Natural killer cell (primary cell): Measurements from ENCODE around the gene MAP1A. TPM values are rescaled to one million over a fixed set of nuclear protein-coding genes. Genes with fewer than 3 reads are reported as not detected.

ENCODE experiments used
- ATAC-seq, 3 donors: fragments of 150-1000 bp in 2 of 3; fragments of 200-7000 bp in 1 of 3; cut with Tn5 transposase; 1 replicate in 1 of 3; 2 replicates in 2 of 3; pipeline ENCODE4 v1.10.0; 2021; ENCODE audit warnings: mild to moderate bottlenecking in 2 of 3, moderate library complexity in 2 of 3
- DNase-seq, 2 donors: peaks; one replicate each; pipeline versions ENCODE4 v3.0.0 to v3.0.0-alpha.2; 2013 to 2021; ENCODE audit warnings: mixed read lengths in 1 of 2
- H3K27ac ChIP-seq: one replicate; pipeline ENCODE4 v1.5.1; 2013; ENCODE audit warnings: mild to moderate bottlenecking, low read length
- H3K27me3 ChIP-seq: one replicate; pipeline ENCODE4 v1.6.1; 2013; ENCODE audit warnings: low read length; ENCODE audit not compliant: control insufficient read depth, insufficient read depth
- H3K36me3 ChIP-seq: one replicate; pipeline ENCODE4 v1.6.1; 2013; ENCODE audit warnings: low read length; ENCODE audit not compliant: control insufficient read depth, insufficient read depth
- H3K4me1 ChIP-seq: one replicate; pipeline ENCODE4 v1.6.1; 2013; ENCODE audit warnings: low read length; ENCODE audit not compliant: control insufficient read depth, insufficient read depth
- H3K4me3 ChIP-seq: one replicate; pipeline ENCODE4 v1.5.1; 2013; ENCODE audit warnings: low read length
- H3K9me3 ChIP-seq: one replicate; pipeline ENCODE4 v1.6.1; 2013; ENCODE audit warnings: low read length; ENCODE audit not compliant: control insufficient read depth, insufficient read depth
- H3K27ac Mint-ChIP-seq, 2 donors: one replicate each; pipeline ENCODE4 v1.8.0; 2022; ENCODE audit warnings: mild to moderate bottlenecking in 2 of 2, mixed read lengths in 2 of 2, moderate library complexity in 1 of 2
- H3K27me3 Mint-ChIP-seq, 2 donors: one replicate each; pipeline ENCODE4 v1.8.0; 2022; ENCODE audit warnings: low read depth in 2 of 2, mixed read lengths in 2 of 2
- H3K36me3 Mint-ChIP-seq: one replicate; pipeline ENCODE4 v1.8.0; 2022; ENCODE audit warnings: mixed read lengths
- H3K4me1 Mint-ChIP-seq, 2 donors: one replicate each; pipeline ENCODE4 v1.8.0; 2022; ENCODE audit warnings: mixed read lengths in 2 of 2
- H3K4me3 Mint-ChIP-seq: one replicate; pipeline ENCODE4 v1.8.0; 2022; ENCODE audit warnings: mild to moderate bottlenecking, moderate library complexity, mixed read lengths
- H3K9me3 Mint-ChIP-seq, 2 donors: one replicate each; pipeline ENCODE4 v1.8.0; 2022; ENCODE audit warnings: mixed read lengths in 2 of 2
- WGBS: methylation state at CpG from one replicate; pipeline ENCODE4 v1.1.7; 2013; ENCODE audit warnings: missing lambda C conversion rate; ENCODE audit not compliant: insufficient coverage; 5-methylcytosine and 5-hydroxymethylcytosine counted together
- intact Hi-C: fragments of 100-400 bp; cut with micrococcal nuclease; formaldehyde crosslinking; loops from one replicate; pipeline ENCODE4 v1.14.2; 2022
- total RNA-seq, 4 donors: library from RNA; stranded (reverse); fragments of 120-200 nt in 1 of 4; gene quantifications; one replicate each; pipeline versions ENCODE4 v1.2.3 to v1.2.4, GENCODE V29; 2013 to 2022
- TF ChIP-seq, protein P1 (sequence below): fragments of 200-600 bp; IDR thresholded peaks from one replicate; pipeline ENCODE4 v1.8.0; 2022; ENCODE audit warnings: antibody characterized with exemption

Gene MAP1A
- total RNA-seq, 3 donors from 2014 or later (not counting 1 experiment from before 2014, with no cell fraction given): 0.72 to 2.2 (median 0.98) TPM

GRCh38 chr15:43541785-43542184 lies 24.4 kb downstream of the MAP1A start:
- TF ChIP-seq, protein P1, sequence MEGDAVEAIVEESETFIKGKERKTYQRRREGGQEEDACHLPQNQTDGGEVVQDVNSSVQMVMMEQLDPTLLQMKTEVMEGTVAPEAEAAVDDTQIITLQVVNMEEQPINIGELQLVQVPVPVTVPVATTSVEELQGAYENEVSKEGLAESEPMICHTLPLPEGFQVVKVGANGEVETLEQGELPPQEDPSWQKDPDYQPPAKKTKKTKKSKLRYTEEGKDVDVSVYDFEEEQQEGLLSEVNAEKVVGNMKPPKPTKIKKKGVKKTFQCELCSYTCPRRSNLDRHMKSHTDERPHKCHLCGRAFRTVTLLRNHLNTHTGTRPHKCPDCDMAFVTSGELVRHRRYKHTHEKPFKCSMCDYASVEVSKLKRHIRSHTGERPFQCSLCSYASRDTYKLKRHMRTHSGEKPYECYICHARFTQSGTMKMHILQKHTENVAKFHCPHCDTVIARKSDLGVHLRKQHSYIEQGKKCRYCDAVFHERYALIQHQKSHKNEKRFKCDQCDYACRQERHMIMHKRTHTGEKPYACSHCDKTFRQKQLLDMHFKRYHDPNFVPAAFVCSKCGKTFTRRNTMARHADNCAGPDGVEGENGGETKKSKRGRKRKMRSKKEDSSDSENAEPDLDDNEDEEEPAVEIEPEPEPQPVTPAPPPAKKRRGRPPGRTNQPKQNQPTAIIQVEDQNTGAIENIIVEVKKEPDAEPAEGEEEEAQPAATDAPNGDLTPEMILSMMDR: no peak
- no peaks in the 10 kb centered on the region for H3K4me1 ChIP-seq
- H3K27ac Mint-ChIP-seq: no peak overlapping the region

DNA sequence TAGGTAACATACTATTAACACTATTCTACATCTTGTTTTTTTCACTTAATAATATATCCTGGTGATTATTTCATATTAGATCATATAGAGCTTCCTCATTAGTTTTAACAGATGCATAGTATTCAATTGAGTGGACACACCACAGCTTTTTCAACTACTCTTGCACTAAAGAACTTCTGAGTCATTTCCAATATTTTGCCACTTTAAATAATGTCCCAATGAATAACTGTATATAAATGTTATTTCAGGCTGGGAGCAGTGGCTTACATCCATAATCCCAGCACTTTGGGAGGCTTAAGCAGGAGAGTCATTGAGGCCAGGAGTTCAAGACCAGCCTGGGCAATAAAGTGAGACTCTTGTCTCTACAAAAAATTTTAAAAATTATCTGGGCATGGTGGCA lies 26.9 kb downstream of the MAP1A start:
- TF ChIP-seq, protein P1: no peak
- H3K27me3 ChIP-seq: no peaks in the 10 kb centered on the region

More at GRCh38 chr15:43541785-43542184, 24.4 kb downstream of the MAP1A start:
- H3K9me3 ChIP-seq: no peaks in the 10 kb centered on the region
- no peak overlapping the region for H3K4me3 ChIP-seq
- no peaks in the 10 kb centered on the region for H3K36me3 Mint-ChIP-seq
- H3K27me3 ChIP-seq: no peaks in the 10 kb centered on the region
- no peaks in the 10 kb centered on the region for H3K9me3 Mint-ChIP-seq
- peaks cover 2% of the 10 kb centered on the region for H3K36me3 ChIP-seq
- H3K4me1 Mint-ChIP-seq: no peaks in the 10 kb centered on the region
- H3K4me3 Mint-ChIP-seq: no peak overlapping the region
- H3K27ac ChIP-seq: no peak overlapping the region
- ATAC-seq (no peak), DNase-seq (no peak)
- intact Hi-C loops: no loop called here
- no peaks in the 10 kb centered on the region for H3K27me3 Mint-ChIP-seq

DNA sequence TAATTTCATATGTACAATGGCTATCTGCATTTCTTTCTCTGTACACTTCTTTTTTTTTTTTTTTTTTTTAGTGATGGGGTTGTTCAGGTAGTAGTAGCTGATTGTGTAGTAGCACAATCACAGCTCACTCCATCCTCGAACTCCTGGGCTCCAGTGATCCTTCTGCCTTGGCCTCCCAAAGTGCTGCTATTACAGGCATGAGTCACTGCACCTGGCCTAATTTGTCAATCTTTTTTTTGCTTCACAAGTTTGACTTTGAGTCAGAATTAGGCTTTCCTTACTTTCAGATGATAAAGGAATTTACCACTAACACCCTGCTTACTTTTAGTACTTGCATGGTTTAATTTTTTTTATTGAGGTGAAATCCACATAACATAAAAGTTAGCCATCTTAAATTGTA lies 28.0 kb downstream of the MAP1A start:
- Histone ChIP-seq H3K9me3 (no peaks in the 10 kb centered on the region), H3K27ac (no peak overlapping the region), H3K4me1 (no peaks in the 10 kb centered on the region), H3K27me3 (no peaks in the 10 kb centered on the region), H3K4me3 (no peak overlapping the region), H3K36me3 (no peaks in the 10 kb centered on the region)
- DNase-seq (no peak), ATAC-seq (no peak)
- intact Hi-C loops: no loop called here
- TF ChIP-seq, protein P1: no peak
- WGBS: 95% methylated on average over 1 of the region's 1 CpG
- Mint-ChIP-seq H3K36me3 (no peaks in the 10 kb centered on the region), H3K27me3 (no peaks in the 10 kb centered on the region), H3K4me3 (no peak overlapping the region), H3K9me3 (no peaks in the 10 kb centered on the region), H3K4me1 (no peaks in the 10 kb centered on the region), H3K27ac (no peak overlapping the region)

More for the DNA sequence above, 26.9 kb downstream of the MAP1A start:
- H3K4me1 ChIP-seq: no peaks in the 10 kb centered on the region
- H3K27ac ChIP-seq: no peak overlapping the region
- no peak overlapping the region for H3K4me3 Mint-ChIP-seq
- DNase-seq: no peak
- no peak for ATAC-seq
- H3K9me3 ChIP-seq: no peaks in the 10 kb centered on the region
- no peak overlapping the region for H3K27ac Mint-ChIP-seq
- intact Hi-C loops: no loop called here
- peaks cover under 1% of the 10 kb centered on the region for H3K36me3 ChIP-seq
- no peak overlapping the region for H3K4me3 ChIP-seq
- no peaks in the 10 kb centered on the region for H3K36me3 Mint-ChIP-seq
- H3K9me3 Mint-ChIP-seq: no peaks in the 10 kb centered on the region
- no peaks in the 10 kb centered on the region for H3K27me3 Mint-ChIP-seq
- H3K4me1 Mint-ChIP-seq: no peaks in the 10 kb centered on the region

GRCh38 chr15:43547539-43547938 lies 30.1 kb downstream of the MAP1A start:
- no peaks in the 10 kb centered on the region for H3K36me3 Mint-ChIP-seq
- 78% methylated on average over 1 of the region's 2 CpGs for WGBS
- intact Hi-C loops: no loop called here
- H3K9me3 ChIP-seq: no peaks in the 10 kb centered on the region
- no peaks in the 10 kb centered on the region for H3K36me3 ChIP-seq
- H3K9me3 Mint-ChIP-seq: no peaks in the 10 kb centered on the region
- H3K27me3 ChIP-seq: no peaks in the 10 kb centered on the region
- H3K4me1 ChIP-seq: no peaks in the 10 kb centered on the region
- H3K27me3 Mint-ChIP-seq: no peaks in the 10 kb centered on the region
- no peak for ATAC-seq
- H3K27ac ChIP-seq: no peak overlapping the region
- H3K4me3 ChIP-seq: no peak overlapping the region
- DNase-seq: no peak
- TF ChIP-seq, protein P1: no peak
- H3K27ac Mint-ChIP-seq: no peak overlapping the region
- H3K4me3 Mint-ChIP-seq: no peak overlapping the region
- H3K4me1 Mint-ChIP-seq: no peaks in the 10 kb centered on the region
